ENCODE results near the gene NIPA2.

The NIPA2 gene

DNA sequence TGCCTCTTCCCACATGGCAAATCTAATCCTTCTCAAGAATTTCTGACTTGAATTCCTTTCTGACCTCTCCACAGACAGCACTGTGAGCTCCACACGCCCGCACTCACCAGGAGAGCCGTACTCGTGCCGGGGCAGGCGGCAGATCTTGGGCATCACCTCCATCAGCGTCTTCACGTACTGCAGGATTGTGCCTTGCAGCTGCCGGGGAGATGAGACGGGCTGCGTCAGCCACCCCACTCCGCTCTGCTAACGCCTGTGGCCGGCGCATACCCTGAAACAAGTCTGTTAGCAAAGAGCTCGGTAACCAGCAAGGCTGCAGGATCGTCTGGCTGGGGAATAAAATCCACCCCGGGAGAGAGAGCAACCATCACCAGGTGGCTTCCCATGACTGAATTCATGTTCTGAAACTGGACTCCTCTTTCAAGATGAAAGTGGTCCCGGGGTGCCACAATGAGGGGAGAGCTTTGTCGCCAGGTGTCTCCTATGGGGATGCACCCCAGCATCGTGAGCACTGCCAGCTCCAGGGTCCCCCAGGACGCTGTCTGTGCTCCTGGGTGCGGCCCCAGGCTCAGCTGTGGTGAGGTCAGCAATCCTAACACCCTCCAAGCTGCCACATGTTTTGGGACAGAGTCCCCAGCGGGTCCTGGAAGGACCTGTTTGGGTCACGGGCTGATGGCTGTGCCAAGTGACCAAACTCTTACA, 43.4 kb downstream of the NIPA2 start:
- no peak for DNase-seq (ENCODE audit: insufficient read length, low spot score)
- TF ChIP-seq, protein P1, sequence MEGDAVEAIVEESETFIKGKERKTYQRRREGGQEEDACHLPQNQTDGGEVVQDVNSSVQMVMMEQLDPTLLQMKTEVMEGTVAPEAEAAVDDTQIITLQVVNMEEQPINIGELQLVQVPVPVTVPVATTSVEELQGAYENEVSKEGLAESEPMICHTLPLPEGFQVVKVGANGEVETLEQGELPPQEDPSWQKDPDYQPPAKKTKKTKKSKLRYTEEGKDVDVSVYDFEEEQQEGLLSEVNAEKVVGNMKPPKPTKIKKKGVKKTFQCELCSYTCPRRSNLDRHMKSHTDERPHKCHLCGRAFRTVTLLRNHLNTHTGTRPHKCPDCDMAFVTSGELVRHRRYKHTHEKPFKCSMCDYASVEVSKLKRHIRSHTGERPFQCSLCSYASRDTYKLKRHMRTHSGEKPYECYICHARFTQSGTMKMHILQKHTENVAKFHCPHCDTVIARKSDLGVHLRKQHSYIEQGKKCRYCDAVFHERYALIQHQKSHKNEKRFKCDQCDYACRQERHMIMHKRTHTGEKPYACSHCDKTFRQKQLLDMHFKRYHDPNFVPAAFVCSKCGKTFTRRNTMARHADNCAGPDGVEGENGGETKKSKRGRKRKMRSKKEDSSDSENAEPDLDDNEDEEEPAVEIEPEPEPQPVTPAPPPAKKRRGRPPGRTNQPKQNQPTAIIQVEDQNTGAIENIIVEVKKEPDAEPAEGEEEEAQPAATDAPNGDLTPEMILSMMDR (IDR thresholded peaks at IDR 0.05; ENCODE audit: insufficient read depth, missing control alignments) = no peak
- no peak for FAIRE-seq

DNA sequence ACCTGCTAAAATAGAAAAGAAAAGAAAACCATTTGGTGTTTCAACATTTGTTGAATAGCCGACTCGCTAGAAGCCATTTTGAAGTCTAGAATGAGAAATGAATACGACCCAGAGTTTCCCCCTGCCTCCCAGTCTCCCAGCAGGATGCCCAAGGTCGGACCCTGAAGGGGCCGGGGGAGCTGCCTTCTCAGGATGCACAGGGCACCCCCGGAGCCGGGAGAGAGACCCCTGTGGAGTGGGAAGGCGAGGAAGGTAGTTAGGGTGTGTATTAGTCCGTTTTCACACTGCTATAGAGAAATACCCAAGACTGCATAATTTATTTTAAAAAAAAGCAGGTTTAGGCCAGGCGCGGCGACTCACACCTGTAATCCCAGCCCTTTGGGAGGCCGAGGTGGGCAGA, 44.7 kb downstream of the NIPA2 start:
- no peak for DNase-seq (ENCODE audit: insufficient read length, low spot score)

DNA sequence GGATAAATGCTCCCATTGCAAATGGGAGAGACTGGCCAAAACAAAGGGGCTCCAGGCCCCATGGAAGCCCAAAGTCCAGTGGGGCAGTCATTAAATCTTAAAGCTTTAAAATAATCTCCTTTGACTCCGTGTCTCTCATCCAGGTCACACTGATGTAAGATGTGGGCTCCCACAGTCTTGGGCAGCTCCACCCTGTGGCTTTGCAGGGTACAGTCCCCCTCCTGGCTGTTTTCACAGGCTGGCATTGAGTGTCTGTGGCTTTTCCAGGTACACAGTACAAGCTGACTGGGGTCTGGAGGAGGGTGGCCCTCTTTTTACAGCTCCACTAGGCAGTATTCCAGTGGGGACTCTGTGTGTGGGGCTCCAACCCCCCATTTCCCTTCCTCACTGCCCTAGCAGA, 45.9 kb downstream of the NIPA2 start:
- FAIRE-seq (no peak), DNase-seq (ENCODE audit: insufficient read length, low spot score) (no peak)
- TF ChIP-seq, protein P1 (IDR thresholded peaks at IDR 0.05; ENCODE audit: insufficient read depth, missing control alignments) = peak; percentile 26

More for the DNA sequence above, 44.7 kb downstream of the NIPA2 start:
- TF ChIP-seq, protein P1 (IDR thresholded peaks at IDR 0.05; ENCODE audit: insufficient read depth, missing control alignments) = no peak
- FAIRE-seq = no peak

DNA sequence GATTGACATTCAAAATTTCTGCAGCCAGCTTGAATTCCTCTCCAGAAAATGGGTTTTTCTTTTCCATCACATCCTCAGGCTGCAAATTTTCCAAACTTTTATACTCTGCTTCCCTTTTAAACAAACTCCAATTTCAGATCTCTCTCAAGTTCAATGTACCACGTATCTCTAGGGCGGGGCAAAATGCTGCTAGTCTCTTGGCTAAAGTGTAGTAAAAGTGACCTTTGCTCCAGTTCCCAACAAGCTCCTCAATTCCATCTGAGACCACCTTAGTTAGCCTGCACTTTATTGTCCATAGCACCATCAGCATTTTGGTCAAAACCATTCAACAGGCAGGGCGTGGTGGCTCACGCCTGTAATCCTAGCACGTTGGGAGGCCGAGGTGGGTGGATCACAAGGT, 46.7 kb downstream of the NIPA2 start:
- FAIRE-seq = no peak
- TF ChIP-seq, protein P1 (IDR thresholded peaks at IDR 0.05; ENCODE audit: insufficient read depth, missing control alignments) = no peak
- no peak for DNase-seq (ENCODE audit: insufficient read length, low spot score)

DNA sequence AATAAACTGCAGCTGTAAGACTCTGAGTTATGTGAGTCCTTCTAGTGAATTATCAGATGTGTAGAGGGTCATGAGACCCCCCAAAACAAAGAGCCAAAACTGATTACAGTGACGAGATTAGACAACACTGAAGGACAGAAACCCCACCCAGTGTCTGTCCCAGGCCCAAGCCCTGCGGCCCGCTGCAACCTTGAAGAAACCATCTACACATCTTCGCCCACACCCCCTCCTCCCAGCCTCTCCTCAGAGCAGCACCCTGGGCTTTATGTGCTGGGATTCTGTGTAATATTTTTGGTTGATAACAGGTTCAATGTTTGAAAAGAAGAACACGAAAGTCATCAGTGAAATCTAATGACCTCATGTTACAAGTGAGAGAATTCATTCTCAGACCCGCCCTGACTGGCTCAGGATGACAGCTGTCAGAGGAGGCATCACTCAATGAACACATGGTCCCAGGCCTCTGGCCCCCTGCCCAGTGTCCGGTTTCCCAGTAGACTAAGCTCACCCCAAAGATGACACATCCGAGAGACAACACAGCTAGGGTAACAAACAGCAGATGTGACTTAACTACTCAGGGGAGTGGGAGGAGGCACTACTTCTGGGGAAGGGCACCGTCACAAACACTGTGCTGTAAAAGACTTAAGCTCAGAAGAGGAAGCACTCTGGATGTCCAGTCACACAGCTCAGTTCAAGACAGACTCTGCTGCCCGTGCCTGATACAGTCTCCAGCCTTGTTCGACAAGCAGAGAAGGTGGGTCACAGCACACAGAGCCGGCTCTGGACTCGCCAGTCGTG, 48.9 kb downstream of the NIPA2 start:
- no peak for DNase-seq (ENCODE audit: insufficient read length, low spot score)
- FAIRE-seq = no peak
- TF ChIP-seq, protein P1 (IDR thresholded peaks at IDR 0.05; ENCODE audit: insufficient read depth, missing control alignments) = no peak

DNA sequence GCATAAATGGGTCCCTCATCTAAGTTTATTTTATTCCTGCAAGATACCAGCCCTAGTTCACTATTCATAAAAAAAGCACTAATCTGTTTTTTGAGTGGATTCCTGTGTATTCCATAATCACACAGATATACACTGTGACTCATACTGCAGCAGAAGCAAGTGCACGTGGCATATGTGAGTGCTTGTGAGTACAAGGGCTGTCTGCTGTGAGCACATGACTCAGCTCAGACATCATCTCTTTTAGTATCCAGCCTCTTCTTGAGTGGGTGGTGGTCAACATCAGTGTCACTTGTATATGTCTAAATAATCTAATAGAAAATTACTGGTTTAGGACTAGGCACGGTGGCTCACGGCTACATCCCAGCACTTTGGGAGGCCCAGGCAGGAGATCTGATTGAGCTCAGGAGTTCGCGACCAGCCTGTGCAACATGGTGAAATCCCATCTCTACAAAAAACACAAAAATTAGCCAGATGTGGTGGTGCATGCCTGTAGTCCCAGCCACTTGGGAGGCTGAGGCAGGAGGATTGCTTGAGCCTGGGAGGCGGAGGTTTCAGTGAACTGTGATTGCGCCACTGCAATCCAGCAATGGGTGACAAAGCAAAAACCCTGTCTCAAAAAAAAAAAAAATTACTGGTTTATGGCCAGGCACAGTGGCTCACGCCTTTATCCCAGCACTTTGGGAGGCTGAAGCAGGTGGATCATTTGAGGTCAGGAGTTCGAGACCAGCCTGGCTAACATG, 49.8 kb downstream of the NIPA2 start:
- DNase-seq (ENCODE audit: insufficient read length, low spot score) (no peak), FAIRE-seq (no peak)
- TF ChIP-seq, protein P1 (IDR thresholded peaks at IDR 0.05; ENCODE audit: insufficient read depth, missing control alignments) = no peak

Data from D721Med (cell line).